Cardiac ventricle fibroblast (primary cell): ENCODE results near the gene IL1RAPL1. TPM values are rescaled to one million over a fixed set of nuclear protein-coding genes. Genes with fewer than 3 reads are reported as not detected.

Source experiments
- total RNA-seq: library from RNA; depleted of rRNA; stranded (reverse); fragments of >200 nt; gene quantifications from 2 replicates; pipeline ENCODE4 v1.2.3, GENCODE V29; 2015

Gene IL1RAPL1
- 0.06 and 0.29 TPM in 2 replicates for total RNA-seq

GRCh38 chrX:28586981-28587551 lies at the start of gene IL1RAPL1:
Gene IL1RAPL1, plus strand, starts transcription at chrX:28587446.

